Renal cortex interstitium (tissue), 11 donors: ENCODE results near the gene ADGB. TPM values are rescaled to one million over a fixed set of nuclear protein-coding genes. Genes with fewer than 3 reads are reported as not detected.
"Not testable (repeated sequence)": the region's sequence is repeated elsewhere in the genome, so short reads cannot be mapped to it uniquely, and the experiment has no call there.

Experiments
- DNase-seq, 11 donors: peaks; one replicate each; pipeline ENCODE4 v3.0.0-alpha.2; 2013; ENCODE audit warnings: low read depth in 9 of 11, low spot score in 4 of 11; ENCODE audit errors: extremely low read depth in 1 of 11
- polyA plus RNA-seq, 3 donors: library from polyadenylated mRNA; unstranded; fragments of 120-200 nt; gene quantifications; one replicate each; pipeline ENCODE4 v1.2.1, GENCODE V29; 2013; ENCODE audit not compliant: insufficient read length in 3 of 3

The ADGB gene
- polyA plus RNA-seq, 3 donors, result 0.24 to 0.65 (median 0.46) TPM

GRCh38 chr6:146803601-146804000 is 204.8 kb downstream of the ADGB start:
- no peak for DNase-seq

GRCh38 chr6:146805546-146806325 is 207.0 kb downstream of the ADGB start:
- DNase-seq, result no peak

GRCh38 chr6:146809014-146809413 is 210.2 kb downstream of the ADGB start:
- DNase-seq, result not testable (repeated sequence)

- not testable (repeated sequence) for DNase-seq
These were observed 214.1 kb downstream of the ADGB start for GRCh38 chr6:146812811-146813321.

- no peak for DNase-seq
These were observed 214.8 kb downstream of the ADGB start for GRCh38 chr6:146813554-146813953.

GRCh38 chr6:146814148-146814750 is 215.5 kb downstream of the ADGB start:
- DNase-seq, result no peak

GRCh38 chr6:146815511-146816462 is 217.0 kb downstream of the ADGB start:
- not testable (repeated sequence) for DNase-seq

GRCh38 chr6:146819596-146820320 is 221.0 kb downstream of the ADGB start:
- DNase-seq, result no peak

- no peak for DNase-seq
These were observed 228.6 kb downstream of the ADGB start for GRCh38 chr6:146827216-146827928.

GRCh38 chr6:146829792-146830565 is 231.2 kb downstream of the ADGB start:
- DNase-seq, result no peak

GRCh38 chr6:146833157-146833556 is 234.4 kb downstream of the ADGB start:
- DNase-seq, result no peak

GRCh38 chr6:146840216-146840615 is 241.4 kb downstream of the ADGB start:
- no peak for DNase-seq

GRCh38 chr6:146840641-146841040 is 241.9 kb downstream of the ADGB start:
- DNase-seq, result no peak

- no peak for DNase-seq
These were observed 248.7 kb downstream of the ADGB start for GRCh38 chr6:146847426-146847825.

- DNase-seq, result no peak
These were observed 251.6 kb downstream of the ADGB start for GRCh38 chr6:146850238-146850896.

GRCh38 chr6:146850981-146851380 is 252.2 kb downstream of the ADGB start:
- DNase-seq, result no peak

- no peak for DNase-seq
These were observed 253.1 kb downstream of the ADGB start for GRCh38 chr6:146851837-146852236.
